DOHH2 (cell line): ENCODE data around the gene GALNT14.

ENCODE experiments used
- EZH2phosphoT487 ChIP-seq: fragments of 200-600 bp; sonication (generic); IDR thresholded peaks from 2 replicates; pipeline ENCODE4 v1.6.1; 2017; ENCODE audit warnings: borderline replicate concordance, mild to moderate bottlenecking, antibody characterized with exemption, low read length, moderate library complexity, mixed read lengths
- TF ChIP-seq, protein P1 (sequence below): fragments of 200-600 bp; sonication (generic); IDR thresholded peaks from one replicate; pipeline ENCODE4 v1.5.1; 2014; ENCODE audit warnings: antibody characterized with exemption, mild to moderate bottlenecking, low read depth, low read length; ENCODE audit not compliant: poor library complexity, severe bottlenecking

DNA sequence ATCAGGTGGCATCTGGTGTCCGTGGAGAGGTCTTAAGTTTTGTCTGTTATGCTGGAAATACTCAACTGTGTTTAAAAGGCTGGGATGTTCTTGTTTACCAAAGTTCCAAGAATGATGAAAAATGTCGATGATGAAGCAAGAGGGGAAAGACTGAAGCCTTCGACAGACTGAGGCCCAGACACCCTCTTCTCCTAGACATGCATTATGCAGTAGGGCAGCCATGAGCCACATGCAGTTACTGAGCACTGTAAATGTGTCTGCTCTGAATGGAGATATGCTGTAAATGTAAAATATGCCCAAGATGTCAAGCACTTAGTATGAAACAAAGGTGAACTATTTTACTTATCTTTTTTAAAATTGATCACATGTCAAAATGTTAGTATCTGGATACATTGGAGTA lies 163.1 kb downstream of the GALNT14 start:
- TF ChIP-seq, protein P1, sequence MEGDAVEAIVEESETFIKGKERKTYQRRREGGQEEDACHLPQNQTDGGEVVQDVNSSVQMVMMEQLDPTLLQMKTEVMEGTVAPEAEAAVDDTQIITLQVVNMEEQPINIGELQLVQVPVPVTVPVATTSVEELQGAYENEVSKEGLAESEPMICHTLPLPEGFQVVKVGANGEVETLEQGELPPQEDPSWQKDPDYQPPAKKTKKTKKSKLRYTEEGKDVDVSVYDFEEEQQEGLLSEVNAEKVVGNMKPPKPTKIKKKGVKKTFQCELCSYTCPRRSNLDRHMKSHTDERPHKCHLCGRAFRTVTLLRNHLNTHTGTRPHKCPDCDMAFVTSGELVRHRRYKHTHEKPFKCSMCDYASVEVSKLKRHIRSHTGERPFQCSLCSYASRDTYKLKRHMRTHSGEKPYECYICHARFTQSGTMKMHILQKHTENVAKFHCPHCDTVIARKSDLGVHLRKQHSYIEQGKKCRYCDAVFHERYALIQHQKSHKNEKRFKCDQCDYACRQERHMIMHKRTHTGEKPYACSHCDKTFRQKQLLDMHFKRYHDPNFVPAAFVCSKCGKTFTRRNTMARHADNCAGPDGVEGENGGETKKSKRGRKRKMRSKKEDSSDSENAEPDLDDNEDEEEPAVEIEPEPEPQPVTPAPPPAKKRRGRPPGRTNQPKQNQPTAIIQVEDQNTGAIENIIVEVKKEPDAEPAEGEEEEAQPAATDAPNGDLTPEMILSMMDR: no peak
- no peak for TF ChIP-seq EZH2phosphoT487
